Ureter (tissue), 1 donor: ENCODE results near the gene GDPD4. TPM values are rescaled to one million over a fixed set of nuclear protein-coding genes. Genes with fewer than 3 reads are reported as not detected.

ENCODE experiments used
- DNase-seq: peaks from one replicate; pipeline ENCODE4 v3.0.0-alpha.2; 2020; ENCODE audit warnings: low spot score
- total RNA-seq: library from RNA; stranded (reverse); gene quantifications from one replicate; pipeline ENCODE4 v1.2.4, GENCODE V29; 2023
- donor health status: DM: yes; HTN: yes; CAD: no.

GDPD4 gene
- total RNA-seq, 1 donor from 2014 or later = not detected

- DNase-seq = no peak
Observed at GRCh38 chr11:77299528-77299993, 1.9 kb downstream of the GDPD4 start.

DNA sequence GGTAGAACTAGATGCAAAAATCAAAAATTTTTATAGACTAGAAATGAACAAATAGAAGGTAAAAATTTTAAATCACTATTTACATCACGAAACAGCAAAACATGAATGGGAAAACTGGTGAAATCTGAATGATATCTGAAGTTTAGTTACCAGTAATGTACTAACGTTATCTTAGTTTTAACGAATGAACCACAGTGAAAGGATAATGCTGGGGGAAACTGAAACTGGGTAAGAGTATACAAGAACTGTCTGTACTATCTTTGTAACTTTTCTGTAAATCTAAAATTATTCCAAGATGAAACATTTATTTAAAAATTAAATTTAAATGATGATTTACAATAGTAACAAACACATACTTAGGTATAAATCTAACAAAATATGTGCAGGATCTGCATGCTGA, 7.4 kb downstream of the GDPD4 start:
- no peak for DNase-seq

DNA sequence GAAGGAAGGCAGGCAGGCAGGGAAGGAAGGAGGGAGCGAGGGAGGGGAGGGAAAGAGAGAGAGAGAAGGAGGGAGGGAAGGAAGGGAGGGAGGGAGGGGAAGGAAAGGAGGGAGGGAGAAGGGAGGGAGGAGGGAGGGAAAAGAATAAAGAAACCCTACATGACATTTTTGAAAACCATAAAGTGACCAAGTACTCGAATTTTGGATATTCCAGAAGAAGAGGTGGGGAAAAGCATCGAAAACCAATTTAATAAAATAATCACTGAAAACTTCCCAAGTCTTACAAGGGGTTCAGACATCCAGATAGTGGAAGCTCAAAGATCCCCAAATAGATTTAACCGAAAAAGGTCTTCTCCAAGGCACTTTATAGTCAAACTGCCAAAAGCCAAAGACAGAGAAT, 11.7 kb downstream of the GDPD4 start:
- DNase-seq = no peak

DNA sequence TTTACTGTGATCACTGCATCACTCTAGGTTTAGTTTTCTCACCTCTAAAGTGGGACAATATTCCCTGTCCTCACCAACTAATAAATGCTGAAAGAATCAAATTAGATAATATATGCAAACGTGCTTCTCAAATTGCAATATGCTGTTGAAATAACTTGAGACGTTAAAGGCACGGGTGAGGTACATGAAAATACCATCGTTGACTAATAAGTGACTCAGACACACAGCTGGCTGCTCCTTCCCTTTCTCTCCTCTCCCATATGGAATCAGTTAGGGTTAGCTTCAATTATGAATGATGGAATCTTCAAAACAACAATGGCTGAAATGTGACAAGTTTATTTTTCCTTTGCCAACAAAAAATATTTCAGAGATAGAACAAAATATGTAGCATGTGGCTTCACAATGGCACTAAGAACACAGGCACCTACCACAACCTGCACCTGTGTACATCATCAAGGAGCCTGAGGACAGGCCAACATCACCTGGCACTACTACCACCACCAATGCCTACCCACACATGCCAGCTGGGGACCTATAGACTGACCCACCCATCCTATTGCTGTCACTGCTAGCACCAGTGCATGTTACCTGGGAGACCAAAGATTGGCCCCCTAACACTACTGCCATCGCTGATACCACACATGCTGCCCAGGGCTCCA, 13.7 kb downstream of the GDPD4 start:
- no peak for DNase-seq

GRCh38 chr11:77287136-77287535, 14.3 kb downstream of the GDPD4 start:
- DNase-seq = no peak

- no peak for DNase-seq
Observed at GRCh38 chr11:77284476-77285468, 16.7 kb downstream of the GDPD4 start.

GRCh38 chr11:77283101-77283500, 18.4 kb downstream of the GDPD4 start:
- no peak for DNase-seq

GRCh38 chr11:77278595-77279506, 22.6 kb downstream of the GDPD4 start:
- DNase-seq = no peak

GRCh38 chr11:77276271-77276670, 25.2 kb downstream of the GDPD4 start:
- DNase-seq = no peak

DNA sequence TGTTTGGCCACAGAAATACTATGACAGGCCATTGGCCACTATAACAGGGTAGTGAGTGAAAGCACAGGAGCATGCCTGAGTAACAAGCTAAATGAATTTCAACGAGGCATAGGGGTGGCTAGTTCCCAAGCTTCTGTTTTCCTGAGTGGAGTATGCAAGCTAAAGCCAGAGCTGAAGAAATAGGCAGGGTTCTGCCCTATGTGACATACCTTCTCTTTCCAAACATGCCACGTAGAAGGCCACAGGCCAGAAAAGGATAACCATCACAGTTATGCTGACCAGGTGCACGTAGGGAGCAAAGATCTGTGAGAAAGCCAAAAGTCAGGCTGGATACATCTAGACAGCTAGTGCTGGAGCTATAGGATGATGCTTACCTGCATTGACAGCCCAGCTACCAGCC, 30.6 kb downstream of the GDPD4 start:
- no peak for DNase-seq

DNA sequence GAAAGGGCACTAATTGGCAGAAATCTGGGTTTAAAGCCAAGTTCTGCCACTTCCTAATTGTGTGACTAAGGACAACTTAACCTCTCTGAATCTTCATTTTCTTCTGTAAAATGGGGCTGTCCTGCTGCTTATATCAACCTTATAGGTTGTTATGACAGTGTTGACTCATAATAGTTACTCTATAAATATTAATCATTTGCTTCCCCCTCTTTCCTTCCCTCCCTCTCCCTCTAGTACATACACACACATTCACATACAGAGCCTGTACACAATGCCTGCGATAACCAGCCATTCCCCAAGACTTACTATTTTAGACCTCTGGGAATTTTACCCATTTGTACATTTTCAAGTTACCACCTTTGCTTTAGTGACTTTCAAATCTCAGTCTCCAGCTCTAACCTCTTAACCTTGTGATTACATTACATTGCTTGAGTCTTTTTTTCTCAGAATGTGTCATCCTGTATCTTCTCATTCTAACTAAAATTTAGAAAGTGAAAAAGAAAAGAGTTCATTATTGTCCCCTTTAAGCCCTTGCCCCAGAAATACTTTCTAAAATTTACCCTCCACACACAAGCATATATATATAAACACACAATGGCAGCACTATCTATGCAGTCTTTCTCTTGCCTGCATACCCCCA, 31.9 kb downstream of the GDPD4 start:
- DNase-seq = no peak

DNA sequence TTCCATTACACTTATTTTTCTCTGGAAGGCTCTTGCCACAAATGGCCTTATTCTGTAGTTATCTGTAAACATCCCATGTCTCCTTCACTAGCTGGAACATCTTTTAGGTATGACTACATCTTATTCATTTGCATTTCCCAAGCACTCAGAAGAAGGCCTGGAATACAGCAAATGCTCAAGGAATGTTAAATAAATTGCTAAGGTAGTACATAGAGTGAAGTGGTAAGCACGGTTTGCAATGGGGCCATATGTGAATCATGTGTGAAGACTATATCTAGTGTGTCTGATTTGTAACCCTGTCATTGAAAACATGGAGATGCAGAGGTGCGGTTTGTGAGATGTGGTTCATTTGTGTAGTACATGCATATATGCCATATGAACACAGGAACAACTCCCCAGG, 33.5 kb downstream of the GDPD4 start:
- no peak for DNase-seq

DNA sequence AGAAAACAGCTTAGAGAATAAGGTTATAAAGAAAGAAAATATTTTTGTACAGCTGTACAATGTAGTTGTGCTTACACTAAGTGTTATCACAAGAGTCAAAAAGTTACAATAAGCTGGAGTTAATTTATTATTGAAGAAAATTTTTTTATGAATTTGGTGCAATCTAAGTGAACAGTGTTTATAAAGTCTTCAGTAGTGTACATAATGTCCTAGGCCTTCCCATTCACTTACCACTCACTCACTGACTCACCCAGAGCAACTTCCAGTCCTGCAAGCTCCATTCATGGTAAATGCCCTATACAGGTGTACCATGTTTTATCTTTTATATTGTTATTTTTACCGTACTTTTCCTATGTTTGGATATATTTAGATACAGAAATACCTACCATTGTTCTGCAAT, 34.7 kb downstream of the GDPD4 start:
- DNase-seq = no peak

GRCh38 chr11:77262803-77263202, 38.7 kb downstream of the GDPD4 start:
- no peak for DNase-seq

- DNase-seq = no peak
Observed at GRCh38 chr11:77259641-77260040, 41.8 kb downstream of the GDPD4 start.

- no peak for DNase-seq
Observed at GRCh38 chr11:77253690-77254089, 47.8 kb downstream of the GDPD4 start.

DNA sequence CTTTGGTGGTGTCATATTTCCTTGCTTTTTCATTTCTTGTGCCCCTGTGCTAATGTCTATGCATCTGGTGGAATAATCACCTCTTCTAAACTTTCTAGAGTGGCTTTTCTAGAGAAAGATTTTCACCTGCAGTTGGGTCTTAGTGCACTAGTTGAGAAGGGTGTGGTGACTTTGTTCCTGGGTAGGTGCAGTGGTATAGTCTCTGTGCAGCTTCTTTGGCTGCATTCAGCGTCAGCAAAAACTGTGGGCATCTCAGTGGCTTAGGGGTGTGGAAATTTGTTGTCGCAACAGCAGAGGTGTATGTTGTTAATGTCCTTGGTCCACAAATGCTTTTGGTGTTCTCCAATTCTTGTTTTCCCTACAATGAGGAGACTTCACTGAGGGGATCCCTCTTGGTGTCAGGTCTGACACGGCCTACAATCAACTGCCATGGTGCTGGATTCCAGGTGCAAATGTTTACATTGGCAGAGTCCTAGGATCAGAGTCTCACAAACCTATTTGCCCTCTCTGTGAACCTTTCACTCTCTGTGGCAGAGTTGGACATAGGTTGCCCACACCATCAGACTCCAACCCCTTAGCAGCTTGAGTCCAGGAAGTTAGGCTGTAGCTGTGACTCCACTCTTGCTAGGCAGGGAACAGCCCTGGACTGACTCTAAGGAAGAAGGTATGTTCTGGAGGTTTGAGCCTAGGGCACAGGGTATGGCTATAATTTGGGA, 48.8 kb downstream of the GDPD4 start:
- no peak for DNase-seq

GRCh38 chr11:77250881-77251640, 50.4 kb downstream of the GDPD4 start:
- DNase-seq = no peak

GRCh38 chr11:77249427-77249826, 52.1 kb downstream of the GDPD4 start:
- no peak for DNase-seq
